ENCODE measurements around the gene IGF2R.

Gene IGF2R

DNA sequence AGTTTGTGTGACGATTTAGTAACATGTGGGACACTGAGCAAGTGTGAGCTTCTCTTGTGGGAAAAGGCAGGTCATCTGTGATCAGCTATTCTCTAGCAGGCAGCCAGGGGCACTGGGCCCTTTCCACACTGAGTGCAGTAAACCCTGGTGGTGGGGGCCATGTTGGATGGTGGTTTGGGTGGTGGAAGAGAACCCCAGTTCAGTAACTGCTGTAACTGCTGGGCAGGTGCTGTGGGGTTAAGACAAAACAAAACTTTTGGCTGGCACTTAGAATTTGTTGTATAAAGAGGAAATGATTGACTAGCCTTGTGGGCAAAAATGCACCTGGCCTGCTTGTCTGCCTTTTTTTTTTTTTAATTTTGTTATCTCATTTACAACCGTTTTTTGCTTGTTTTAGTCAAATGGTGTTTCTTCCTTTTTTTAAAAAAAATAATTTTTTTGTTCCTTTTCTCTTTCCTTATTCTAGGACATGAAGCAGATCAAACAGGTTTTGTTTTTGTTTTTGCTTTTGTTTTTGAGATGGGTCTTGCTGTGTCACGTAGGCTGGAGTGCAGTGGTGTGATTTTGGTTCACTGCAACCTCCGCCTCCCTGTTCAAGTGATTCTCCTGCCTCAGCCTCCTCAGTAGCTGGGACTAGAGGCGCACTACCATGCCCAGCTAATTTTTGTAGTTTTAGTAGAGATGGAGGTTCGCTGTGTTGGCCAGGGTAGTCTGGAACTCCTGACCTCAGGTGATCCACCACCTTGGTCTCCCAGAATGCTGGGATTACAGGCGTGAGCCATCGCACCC is 59.8 kb downstream of the IGF2R start:
- DNase-seq, result no peak

DNA sequence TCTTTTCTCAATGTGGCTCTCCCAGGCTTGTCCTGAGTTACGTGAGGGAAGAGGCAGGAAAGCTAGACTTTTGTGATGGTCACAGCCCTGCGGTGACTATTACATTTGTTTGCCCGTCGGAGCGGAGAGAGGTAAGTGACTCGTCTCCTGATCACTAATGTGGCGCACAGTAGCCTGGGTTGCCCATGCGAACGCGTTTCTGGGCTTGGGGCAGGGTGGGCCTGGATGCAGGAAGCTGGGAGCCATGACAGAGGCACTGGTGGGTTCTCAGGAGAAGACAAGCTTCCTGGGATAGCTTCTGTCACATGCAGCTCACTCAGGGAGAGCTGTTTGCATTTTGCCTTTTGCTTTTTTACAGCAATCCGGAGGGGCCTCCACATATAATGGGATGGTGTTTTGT is 60.6 kb downstream of the IGF2R start:
- DNase-seq, result no peak

- DNase-seq, result no peak
Measured at GRCh38 chr6:160030103-160030502, 61.2 kb downstream of the IGF2R start.

DNA sequence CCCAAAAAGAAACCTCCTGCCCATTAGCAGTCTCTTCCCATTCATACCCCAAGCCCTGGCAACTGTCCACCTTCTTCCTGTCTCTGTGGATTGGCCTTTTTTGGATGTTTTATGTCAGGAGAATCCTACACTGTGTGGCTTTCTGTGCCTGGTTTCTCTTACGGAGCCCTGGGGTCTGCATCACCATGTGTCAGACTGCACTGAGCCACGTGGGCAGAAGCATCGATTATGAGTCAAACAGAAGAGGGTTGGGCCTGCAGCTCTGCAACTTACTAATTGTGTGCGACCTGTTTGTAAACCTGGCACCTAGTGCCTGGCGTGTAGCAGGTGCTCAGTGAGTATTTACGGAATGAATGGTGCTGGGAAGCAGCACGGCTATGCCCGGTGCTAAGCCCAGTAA is 62.6 kb downstream of the IGF2R start:
- no peak for DNase-seq

DNA sequence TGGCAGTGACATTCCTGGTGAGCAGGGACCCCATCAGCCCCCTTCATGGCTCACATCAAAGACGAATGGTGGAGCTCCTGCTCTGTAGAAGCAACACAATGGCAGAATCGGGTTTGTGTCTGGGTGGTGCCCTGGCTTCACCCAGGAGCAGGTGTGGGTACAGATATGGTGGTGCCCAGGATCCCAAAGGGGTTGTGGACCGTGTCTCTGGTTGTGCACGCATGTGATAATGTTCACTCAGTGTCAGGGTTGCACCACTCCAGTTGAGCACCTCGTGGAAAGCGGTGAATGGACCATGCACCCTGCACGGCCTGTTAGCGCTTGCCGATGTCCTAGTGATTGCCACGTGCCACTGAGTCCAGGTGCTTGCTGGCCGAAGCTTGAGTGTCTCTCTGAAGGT is 63.0 kb downstream of the IGF2R start:
- no peak for DNase-seq

GRCh38 chr6:160032538-160032937 is 63.7 kb downstream of the IGF2R start:
- no peak for DNase-seq

DNA sequence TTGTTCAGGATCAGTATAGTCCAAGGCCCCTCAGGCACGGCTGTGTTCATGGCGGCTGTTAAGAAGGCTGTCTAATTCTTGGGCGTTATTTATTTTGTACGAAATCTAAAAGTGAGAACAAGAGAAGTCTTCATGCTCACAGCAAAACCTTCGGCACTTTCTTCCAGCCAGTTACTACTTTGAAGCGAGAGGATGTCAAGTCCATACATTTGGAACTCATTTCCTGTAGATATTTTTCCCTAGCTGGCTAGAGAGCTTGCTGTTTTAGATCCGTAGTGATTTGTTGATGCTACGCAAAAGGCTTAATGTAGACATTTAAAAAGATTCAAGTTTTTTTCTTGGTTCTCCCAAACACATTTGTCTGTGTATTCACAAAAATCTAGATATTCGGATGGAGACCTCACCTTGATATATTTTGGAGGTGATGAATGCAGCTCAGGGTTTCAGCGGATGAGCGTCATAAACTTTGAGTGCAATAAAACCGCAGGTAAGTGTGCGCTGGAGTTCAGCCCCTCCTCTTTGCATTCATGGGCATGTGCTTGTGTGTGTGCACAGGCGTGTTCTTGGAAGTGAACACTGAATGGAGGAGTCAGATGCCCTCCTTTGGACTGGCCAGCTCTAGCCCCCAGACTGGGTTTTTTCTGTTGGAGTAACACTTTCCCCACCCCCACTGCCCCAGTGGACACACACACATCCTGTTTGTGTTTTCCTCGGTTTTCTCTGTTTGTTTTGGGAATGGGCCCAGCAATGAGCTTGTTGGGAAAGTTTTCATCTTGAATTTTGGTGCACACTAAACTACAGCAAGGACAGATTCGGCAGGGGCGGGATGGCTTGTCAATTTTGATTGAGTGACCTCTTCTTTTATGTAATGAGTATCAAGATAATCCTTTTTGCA is 65.4 kb downstream of the IGF2R start:
- DNase-seq, result no peak

DNA sequence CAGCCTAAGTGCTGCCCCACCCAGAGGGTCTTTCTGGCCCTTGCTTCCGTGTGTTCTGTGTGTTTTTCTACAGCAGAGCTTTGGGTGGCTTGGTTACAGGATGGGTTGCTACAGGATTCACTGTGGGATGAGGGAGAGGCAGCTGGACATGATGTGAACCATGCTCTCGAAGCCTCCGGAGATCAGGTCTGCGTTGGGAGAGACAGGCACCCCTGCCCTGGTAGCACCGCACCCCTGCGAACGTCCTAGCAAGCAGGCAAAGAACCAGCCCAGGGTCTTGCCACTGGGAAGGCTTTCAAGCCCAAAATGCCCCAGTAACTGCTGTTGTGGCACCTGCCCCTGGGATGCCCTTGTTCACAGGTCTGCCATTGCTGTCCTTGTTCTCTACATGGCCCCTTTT is 66.4 kb downstream of the IGF2R start:
- DNase-seq, result no peak

DNA sequence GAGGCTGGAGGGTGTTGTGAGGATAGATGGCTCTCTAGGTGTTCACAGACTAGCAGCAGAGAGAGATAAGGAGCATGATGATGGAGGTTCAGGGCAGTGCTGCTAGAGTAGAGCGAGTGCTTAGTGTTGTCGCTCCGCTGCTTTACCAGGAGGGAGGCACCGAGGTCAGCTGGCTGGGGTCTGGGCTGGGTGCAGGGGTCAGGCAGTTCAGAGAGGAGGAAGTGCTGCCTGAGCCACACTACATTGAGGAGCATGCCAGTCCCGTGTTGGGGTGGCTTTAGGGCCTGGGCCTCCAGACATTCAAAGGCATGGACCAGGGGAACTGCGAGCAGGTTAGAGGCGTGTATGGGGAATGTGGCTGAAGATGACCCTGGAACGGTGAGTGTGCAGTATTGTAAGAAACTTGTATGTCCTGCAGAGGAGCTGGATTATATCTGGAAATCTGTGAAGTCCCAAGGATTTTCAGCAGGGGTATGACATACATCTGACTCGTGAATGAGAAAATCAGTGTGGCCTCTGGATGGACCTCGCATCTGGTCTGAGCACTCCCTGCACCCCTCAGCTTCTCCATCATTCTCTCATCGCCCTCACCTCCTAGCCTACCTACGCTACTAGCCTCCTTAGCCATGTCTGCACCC is 66.9 kb downstream of the IGF2R start:
- DNase-seq, result no peak

DNA sequence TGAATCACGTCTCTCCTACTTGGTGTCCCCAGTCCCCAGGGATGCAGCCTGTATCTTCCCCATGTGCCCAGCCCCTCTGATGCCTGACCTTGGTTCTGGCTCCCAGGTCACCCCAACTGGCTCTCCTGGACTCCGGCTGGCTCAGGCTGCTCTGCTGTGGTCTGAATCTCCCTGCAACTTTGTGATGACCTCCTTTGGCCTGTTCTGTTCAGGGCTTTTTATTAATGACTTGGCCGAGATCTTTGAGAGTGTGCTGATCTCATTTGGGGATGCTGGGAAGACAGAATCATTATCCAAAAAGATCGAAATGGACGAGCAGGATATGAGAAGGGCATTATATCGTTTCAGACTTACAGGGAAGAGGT is 67.4 kb downstream of the IGF2R start:
- DNase-seq, result no peak

DNA sequence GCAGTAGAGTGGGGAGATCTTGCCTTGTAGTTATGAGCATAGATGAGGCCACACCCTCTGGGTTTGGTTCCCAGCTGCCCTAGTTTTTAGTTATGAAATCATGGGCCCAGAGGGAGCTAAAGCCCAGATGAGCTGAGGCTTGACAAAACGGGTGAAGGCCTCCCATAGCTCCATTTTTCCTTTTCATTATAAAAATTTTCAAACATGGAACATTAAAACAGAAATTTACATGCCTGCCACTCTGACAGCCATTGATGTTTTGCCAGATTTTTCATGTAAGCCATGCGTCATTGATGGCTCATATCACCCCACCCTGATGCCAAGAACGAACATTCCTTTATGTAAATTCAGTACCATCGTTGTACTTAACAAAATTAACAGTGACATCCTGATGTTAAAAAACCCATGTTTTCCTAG is 67.9 kb downstream of the IGF2R start:
- DNase-seq, result no peak

DNA sequence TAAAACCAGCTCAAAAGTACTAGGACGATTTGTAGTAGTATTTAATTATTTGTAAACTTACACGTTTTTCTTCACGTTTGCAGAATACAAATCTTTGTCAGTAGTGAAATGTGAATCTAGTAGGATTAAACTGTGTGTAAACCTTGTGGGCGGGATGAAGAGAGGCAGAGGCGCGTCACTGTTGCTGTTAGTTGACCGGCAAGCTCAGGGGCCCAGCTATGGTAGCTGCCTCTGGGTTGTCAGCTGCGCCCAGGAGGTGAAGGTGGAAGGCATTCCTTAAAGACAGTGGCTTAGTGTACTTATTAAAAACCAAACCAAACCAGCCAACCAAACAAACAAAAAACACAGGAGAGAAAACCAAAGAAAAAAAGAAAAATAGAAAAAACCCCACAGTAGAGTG is 69.6 kb downstream of the IGF2R start:
- DNase-seq, result no peak

- DNase-seq, result peak; percentile 33
Measured at GRCh38 chr6:160039441-160039840, 70.6 kb downstream of the IGF2R start.

DNA sequence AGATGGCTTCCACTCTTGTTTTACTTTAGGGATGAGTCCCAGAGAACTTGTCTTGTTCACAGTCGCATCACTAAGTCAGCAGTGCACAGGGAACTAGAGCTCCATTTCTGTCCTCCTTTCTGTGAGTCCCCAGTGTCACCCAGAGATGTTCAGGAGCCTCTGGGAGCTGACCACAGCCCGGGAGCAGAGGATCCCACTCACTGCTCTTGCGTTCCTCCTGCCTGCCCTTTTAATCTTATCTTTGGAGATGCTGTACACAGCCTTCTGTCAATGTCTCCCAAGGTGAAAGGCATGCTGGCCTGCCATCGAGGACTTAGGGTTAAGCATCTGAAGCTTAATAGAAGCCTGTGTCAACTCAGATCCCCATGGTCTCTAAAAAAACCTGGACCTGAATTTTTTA is 71.2 kb downstream of the IGF2R start:
- DNase-seq, result no peak

GRCh38 chr6:160040527-160041264 is 71.8 kb downstream of the IGF2R start:
- DNase-seq, result no peak

GRCh38 chr6:160041608-160042007 is 72.7 kb downstream of the IGF2R start:
- no peak for DNase-seq

- DNase-seq, result no peak
Measured at GRCh38 chr6:160042014-160042773, 73.3 kb downstream of the IGF2R start.

DNA sequence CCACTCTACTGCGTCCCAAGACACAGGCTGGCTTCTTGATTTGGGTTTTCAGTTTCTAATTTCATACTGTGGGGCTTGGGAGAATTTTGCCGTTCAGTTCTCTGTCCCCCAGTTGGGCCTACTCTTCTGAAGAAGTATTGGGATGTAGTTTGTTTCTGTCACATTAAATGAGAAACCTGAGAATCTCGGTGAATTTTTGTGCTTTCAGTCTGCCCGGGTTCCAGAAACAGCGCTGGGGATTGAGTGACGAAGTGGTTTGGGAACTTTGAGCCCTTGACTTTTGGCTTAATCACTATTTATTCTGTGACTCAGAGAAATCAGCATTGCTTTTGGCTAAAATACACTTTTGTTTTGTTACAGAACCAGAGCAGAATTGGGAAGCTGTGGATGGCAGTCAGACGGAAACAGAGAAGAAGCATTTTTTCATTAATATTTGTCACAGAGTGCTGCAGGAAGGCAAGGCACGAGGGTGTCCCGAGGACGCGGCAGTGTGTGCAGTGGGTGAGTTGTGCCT is 74.0 kb downstream of the IGF2R start:
- DNase-seq, result no peak

DNA sequence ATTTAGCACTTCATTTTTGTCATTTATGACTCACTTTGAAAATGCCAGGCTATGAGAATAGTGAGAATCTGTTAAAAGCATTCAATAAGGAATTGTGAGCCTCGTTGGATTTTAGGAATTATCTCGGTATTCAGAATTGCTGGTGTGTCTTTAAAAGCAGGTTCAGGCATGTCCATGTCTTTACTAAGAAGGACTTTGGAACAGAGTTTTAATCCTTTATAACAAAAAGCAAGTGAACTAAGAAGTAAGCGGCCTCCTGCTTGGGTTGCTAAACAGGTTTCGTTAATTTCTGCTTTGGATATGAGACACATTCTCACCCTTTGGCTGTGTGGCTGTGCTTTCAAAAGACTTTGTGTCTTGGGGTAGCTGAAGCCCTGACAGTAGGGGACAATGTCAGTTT is 74.9 kb downstream of the IGF2R start:
- no peak for DNase-seq

DNA sequence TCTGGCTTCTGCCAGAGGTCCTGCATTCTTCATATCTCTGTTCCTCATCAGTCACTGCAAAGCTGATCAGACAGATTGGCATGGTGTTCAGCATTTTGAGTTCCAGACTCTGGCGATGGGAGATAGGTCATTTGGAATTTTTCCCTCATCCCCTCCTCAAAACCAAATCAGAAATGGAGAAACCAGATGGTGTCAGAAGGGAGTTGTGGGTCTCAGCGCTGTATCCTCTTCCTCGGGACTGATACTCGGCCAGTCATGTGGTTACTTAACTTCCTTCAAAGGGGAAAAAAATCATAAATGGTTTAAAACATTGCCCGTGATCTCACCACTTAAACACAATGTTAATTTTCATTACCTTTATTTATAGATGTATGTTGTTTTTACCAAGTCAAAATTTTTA is 75.8 kb downstream of the IGF2R start:
- no peak for DNase-seq

GRCh38 chr6:160048471-160048870 is 79.6 kb downstream of the IGF2R start:
- no peak for DNase-seq

DNA sequence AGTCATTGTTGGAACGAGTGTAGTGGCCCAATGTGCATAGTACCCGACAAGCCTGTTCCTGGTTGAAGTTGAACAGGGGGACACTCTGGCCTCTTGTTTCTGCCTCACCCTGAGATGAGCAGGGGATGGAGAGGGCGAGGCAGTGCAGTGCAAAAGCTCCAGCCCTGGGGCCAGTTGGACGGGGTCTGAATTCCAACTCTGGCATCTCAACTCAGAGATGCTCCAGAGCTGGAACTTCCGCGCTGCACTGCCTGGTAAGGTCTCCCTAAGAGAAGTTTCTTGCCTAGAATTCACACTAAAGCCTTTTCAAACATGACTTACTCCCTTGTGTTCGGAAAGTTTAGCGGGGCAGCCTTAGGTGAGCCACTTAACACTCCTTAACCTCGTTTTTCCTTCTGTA is 80.5 kb downstream of the IGF2R start:
- DNase-seq, result no peak

Data from OCI-M1 (cell line).